ENCODE measurements around the gene SORCS2. TPM values are rescaled to one million over a fixed set of nuclear protein-coding genes. Genes with fewer than 3 reads are reported as not detected.

The SORCS2 gene
- total RNA-seq, 1 donor from 2014 or later = 7.1 TPM

DNA sequence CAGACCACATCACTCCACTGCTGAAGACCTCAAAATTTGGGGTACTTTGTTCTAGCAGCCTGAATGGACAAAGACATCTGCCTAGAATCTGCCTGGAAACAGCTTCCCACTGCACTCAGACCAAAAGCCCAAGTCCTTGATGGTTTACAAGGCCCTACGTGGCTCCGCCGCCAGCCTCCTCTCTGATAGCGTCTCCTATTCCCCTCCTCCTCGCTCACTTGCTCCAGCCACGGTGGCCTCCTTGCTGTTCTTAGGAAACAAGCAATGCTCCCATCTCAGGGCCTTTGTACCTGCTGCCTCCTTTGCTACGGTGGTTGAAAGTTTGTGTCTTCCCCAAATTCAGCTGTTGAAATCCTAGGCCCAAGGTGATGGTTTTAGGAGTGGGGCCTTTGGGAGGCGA, 34.7 kb upstream of the SORCS2 start:
- H3K27ac Mint-ChIP-seq = no peak overlapping the region
- H3K4me3 Mint-ChIP-seq = no peak overlapping the region
- H3K36me3 Mint-ChIP-seq = no peaks in the 10 kb centered on the region
- TF ChIP-seq, protein P1, sequence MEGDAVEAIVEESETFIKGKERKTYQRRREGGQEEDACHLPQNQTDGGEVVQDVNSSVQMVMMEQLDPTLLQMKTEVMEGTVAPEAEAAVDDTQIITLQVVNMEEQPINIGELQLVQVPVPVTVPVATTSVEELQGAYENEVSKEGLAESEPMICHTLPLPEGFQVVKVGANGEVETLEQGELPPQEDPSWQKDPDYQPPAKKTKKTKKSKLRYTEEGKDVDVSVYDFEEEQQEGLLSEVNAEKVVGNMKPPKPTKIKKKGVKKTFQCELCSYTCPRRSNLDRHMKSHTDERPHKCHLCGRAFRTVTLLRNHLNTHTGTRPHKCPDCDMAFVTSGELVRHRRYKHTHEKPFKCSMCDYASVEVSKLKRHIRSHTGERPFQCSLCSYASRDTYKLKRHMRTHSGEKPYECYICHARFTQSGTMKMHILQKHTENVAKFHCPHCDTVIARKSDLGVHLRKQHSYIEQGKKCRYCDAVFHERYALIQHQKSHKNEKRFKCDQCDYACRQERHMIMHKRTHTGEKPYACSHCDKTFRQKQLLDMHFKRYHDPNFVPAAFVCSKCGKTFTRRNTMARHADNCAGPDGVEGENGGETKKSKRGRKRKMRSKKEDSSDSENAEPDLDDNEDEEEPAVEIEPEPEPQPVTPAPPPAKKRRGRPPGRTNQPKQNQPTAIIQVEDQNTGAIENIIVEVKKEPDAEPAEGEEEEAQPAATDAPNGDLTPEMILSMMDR (IDR thresholded peaks at IDR 0.05; ENCODE audit: unreplicated experiment) = no peak
- peak in 1 of 2 experiments; percentile 20 for DNase-seq (ENCODE audit: low spot score in 2 of 2, unreplicated experiment in 2 of 2)
- H3K9me3 Mint-ChIP-seq = no peaks in the 10 kb centered on the region
- no peaks in the 10 kb centered on the region for H3K27me3 Mint-ChIP-seq (ENCODE audit: low read depth)
- peaks cover 24% of the 10 kb centered on the region for H3K4me1 Mint-ChIP-seq

GRCh38 chr4:7158081-7158750, 34.1 kb upstream of the SORCS2 start:
- H3K4me3 Mint-ChIP-seq = no peak overlapping the region
- H3K36me3 Mint-ChIP-seq = no peaks in the 10 kb centered on the region
- peaks cover 24% of the 10 kb centered on the region for H3K4me1 Mint-ChIP-seq
- peak in 1 of 2 experiments; percentile 20 for DNase-seq (ENCODE audit: low spot score in 2 of 2, unreplicated experiment in 2 of 2)
- H3K27me3 Mint-ChIP-seq (ENCODE audit: low read depth) = peaks cover under 1% of the 10 kb centered on the region
- H3K9me3 Mint-ChIP-seq = no peaks in the 10 kb centered on the region
- TF ChIP-seq, protein P1 (IDR thresholded peaks at IDR 0.05; ENCODE audit: unreplicated experiment) = no peak
- H3K27ac Mint-ChIP-seq = no peak overlapping the region

DNA sequence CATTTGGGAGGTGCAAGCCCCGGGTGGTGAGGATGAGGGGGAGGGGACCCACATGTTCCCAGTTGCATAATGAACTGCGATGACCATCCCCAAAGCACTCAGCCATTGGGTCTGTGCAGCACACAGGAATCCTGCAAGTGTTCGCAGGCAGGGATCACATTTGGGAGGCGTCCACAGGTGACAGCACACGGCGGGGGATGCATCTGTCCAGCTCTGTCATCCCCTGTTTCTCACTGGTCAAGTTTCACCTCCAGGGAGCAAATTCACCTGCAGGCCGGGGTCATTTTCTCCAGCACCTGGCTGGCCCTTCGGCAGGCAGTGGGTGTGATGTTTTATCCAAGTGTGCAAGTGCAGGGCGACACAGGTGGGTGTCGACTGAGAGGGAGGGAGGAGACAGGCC, 33.3 kb upstream of the SORCS2 start:
- H3K27ac Mint-ChIP-seq = no peak overlapping the region
- peak in 1 of 2 experiments; percentile 25 for DNase-seq (ENCODE audit: low spot score in 2 of 2, unreplicated experiment in 2 of 2)
- no peaks in the 10 kb centered on the region for H3K9me3 Mint-ChIP-seq
- peaks cover 3% of the 10 kb centered on the region for H3K27me3 Mint-ChIP-seq (ENCODE audit: low read depth)
- peaks cover 24% of the 10 kb centered on the region for H3K4me1 Mint-ChIP-seq
- H3K36me3 Mint-ChIP-seq = no peaks in the 10 kb centered on the region
- H3K4me3 Mint-ChIP-seq = no peak overlapping the region
- TF ChIP-seq, protein P1 (IDR thresholded peaks at IDR 0.05; ENCODE audit: unreplicated experiment) = no peak

DNA sequence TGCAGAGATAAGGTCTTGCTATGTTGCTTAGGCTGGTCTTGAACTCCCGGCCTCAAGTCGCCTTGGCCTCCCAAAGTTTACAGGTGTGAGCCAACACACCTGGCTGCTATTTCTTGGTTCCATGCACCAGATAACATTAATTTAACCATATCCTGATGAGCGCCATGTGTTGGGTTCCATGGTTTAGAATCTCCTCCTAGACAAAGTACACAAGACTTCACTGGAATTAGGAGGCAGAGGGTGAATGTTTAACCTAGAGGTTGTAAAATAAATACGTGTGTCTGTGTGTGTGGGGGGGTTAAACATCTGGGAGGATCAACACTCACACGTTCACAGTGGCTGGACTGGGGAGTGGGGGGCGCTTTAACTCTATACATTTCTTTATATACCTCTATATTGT, 32.4 kb upstream of the SORCS2 start:
- no peak overlapping the region for H3K4me3 Mint-ChIP-seq
- DNase-seq (ENCODE audit: low spot score in 2 of 2, unreplicated experiment in 2 of 2) = peak in 1 of 2 experiments; percentile 21
- H3K36me3 Mint-ChIP-seq = no peaks in the 10 kb centered on the region
- TF ChIP-seq, protein P1 (IDR thresholded peaks at IDR 0.05; ENCODE audit: unreplicated experiment) = no peak
- peaks cover 24% of the 10 kb centered on the region for H3K4me1 Mint-ChIP-seq
- H3K9me3 Mint-ChIP-seq = no peaks in the 10 kb centered on the region
- H3K27ac Mint-ChIP-seq = no peak overlapping the region
- peaks cover 3% of the 10 kb centered on the region for H3K27me3 Mint-ChIP-seq (ENCODE audit: low read depth)

- DNase-seq (ENCODE audit: low spot score in 2 of 2, unreplicated experiment in 2 of 2) = peak in 1 of 2 experiments; percentile 33
- TF ChIP-seq, protein P1 (IDR thresholded peaks at IDR 0.05; ENCODE audit: unreplicated experiment) = no peak
- H3K4me1 Mint-ChIP-seq = peaks cover 22% of the 10 kb centered on the region
- no peak overlapping the region for H3K27ac Mint-ChIP-seq
- no peak overlapping the region for H3K4me3 Mint-ChIP-seq
- no peaks in the 10 kb centered on the region for H3K36me3 Mint-ChIP-seq
- peaks cover 3% of the 10 kb centered on the region for H3K27me3 Mint-ChIP-seq (ENCODE audit: low read depth)
- no peaks in the 10 kb centered on the region for H3K9me3 Mint-ChIP-seq
Observed at GRCh38 chr4:7160439-7160838, 31.9 kb upstream of the SORCS2 start.

Measured in mesothelial cell of epicardium (in vitro differentiated cells).